Measurements from ENCODE around the gene HLA-DQB1.

The HLA-DQB1 gene

DNA sequence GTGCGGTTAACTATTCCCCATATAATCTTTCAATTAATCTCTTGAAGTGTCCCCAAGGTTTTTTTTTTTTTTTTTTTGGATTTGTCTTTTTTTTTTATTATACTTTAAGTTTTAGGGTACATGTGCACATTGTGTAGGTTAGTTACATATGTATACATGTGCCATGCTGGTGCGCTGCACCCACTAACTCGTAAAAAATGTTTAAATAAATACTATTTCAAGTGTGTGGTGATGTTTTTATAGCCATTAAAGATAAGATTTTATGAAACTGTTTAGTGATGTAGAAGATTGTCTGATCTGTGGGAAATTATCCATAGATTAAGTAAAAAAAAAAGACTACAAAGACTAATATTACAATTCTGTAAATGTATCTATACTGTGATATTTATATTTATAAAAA lies 41.9 kb downstream of the HLA-DQB1 start:
- DNase-seq (ENCODE audit: insufficient read length, low spot score) (no peak), FAIRE-seq (no peak)
- no peak for TF ChIP-seq POLR2A (IDR thresholded peaks at IDR 0.05; ENCODE audit: low read depth, low read length)

DNA sequence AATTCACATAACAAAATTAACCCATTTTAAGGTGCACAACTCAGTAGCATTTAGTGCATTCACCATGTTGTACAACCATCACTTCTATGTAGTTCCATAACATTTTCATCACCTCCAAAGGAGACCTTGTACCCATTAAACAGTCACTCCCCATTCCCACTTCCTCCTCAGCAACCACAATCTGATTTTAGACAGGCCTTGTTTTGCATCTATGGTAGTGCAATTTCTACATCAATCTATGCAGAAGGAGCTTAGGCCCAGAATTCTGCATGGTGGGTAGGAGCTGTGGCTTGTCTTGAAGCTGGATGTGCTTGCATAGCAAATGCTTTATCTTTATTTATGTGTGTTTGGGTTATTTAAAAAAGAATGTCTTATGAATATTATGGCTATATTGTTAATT lies 42.8 kb downstream of the HLA-DQB1 start:
- TF ChIP-seq POLR2A (IDR thresholded peaks at IDR 0.05; ENCODE audit: low read depth, low read length): no peak
- DNase-seq (ENCODE audit: insufficient read length, low spot score) (no peak), FAIRE-seq (no peak)

- FAIRE-seq (no peak), DNase-seq (ENCODE audit: insufficient read length, low spot score) (no peak)
- TF ChIP-seq POLR2A (IDR thresholded peaks at IDR 0.05; ENCODE audit: low read depth, low read length): no peak
These were observed 43.7 kb downstream of the HLA-DQB1 start for GRCh38 chr6:32622545-32623401.

DNA sequence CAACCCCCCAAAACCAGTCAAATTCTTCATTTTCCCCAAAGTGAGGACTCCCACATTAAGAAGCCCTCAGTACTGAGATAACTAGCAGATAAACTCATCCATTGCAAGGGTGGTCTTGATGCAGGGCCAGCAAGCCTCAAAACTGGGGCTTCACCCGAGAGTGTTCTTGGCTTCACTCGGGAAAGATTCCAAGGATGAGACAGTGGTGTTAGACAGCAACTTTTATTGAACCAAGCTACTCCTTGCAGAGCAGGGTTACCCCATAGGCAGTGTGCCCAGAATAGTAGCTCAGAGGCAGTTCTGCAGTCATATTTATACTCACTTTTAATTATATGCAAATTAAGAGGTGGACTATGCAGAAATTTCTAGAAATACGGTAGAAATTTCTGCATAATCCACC lies 45.1 kb downstream of the HLA-DQB1 start:
- FAIRE-seq (no peak), DNase-seq (ENCODE audit: insufficient read length, low spot score) (no peak)
- no peak for TF ChIP-seq POLR2A (IDR thresholded peaks at IDR 0.05; ENCODE audit: low read depth, low read length)

GRCh38 chr6:32617751-32618150 lies 48.7 kb downstream of the HLA-DQB1 start:
- FAIRE-seq (no peak), DNase-seq (ENCODE audit: insufficient read length, low spot score) (no peak)
- no peak for TF ChIP-seq POLR2A (IDR thresholded peaks at IDR 0.05; ENCODE audit: low read depth, low read length)

GRCh38 chr6:32615885-32616532 lies 50.4 kb downstream of the HLA-DQB1 start:
- FAIRE-seq (no peak), DNase-seq (ENCODE audit: insufficient read length, low spot score) (no peak)
- TF ChIP-seq POLR2A (IDR thresholded peaks at IDR 0.05; ENCODE audit: low read depth, low read length): no peak

DNA sequence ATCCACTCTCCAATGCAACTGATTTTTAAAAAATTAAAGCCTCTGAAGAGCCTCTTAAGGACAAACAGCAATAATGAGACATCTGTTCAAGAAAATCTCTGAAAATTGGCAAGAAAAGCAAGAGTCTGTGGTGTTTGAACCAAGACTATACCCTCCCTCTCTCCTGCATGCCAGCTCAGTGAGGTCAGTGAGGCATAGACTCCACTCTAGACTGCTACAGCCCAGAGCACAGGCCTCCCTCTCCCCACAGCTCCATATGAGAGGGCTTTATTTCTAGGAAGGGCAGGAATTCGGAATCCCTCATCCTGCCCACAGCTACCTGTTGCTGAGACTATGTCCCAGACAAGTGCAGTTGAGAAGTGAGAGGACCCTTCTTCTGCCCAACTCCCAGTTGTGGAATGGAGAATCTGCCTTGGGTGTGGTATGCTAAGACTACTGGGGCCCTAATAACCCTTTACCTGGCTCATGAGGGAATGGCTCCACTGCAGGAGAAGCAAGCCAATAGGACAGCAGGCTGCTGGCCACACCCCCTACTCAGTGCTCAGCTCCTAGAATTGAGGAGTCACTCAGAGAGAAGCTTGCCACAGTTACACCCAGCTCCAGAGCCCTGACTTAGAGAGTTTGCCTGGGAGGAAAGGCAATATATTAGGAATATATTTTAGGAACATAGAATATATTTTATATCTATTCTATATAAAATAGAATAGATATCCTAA lies 51.9 kb downstream of the HLA-DQB1 start:
- FAIRE-seq (no peak), DNase-seq (ENCODE audit: insufficient read length, low spot score) (no peak)
- TF ChIP-seq POLR2A (IDR thresholded peaks at IDR 0.05; ENCODE audit: low read depth, low read length): no peak

- FAIRE-seq: no peak
- no peak for DNase-seq (ENCODE audit: insufficient read length, low spot score)
- TF ChIP-seq POLR2A (IDR thresholded peaks at IDR 0.05; ENCODE audit: low read depth, low read length): no peak
These were observed 53.0 kb downstream of the HLA-DQB1 start for GRCh38 chr6:32613475-32613874.

GRCh38 chr6:32610682-32611296 lies 55.7 kb downstream of the HLA-DQB1 start:
- no peak for FAIRE-seq
- no peak for DNase-seq (ENCODE audit: insufficient read length, low spot score)
- TF ChIP-seq POLR2A (IDR thresholded peaks at IDR 0.05; ENCODE audit: low read depth, low read length): no peak

GRCh38 chr6:32609731-32610640 lies 56.5 kb downstream of the HLA-DQB1 start:
- DNase-seq (ENCODE audit: insufficient read length, low spot score): peak; percentile 28

More at GRCh38 chr6:32609731-32610640, 56.5 kb downstream of the HLA-DQB1 start:
- TF ChIP-seq POLR2A (IDR thresholded peaks at IDR 0.05; ENCODE audit: low read depth, low read length): no peak
- FAIRE-seq: peak; percentile 98
